GM23338 (cell line): ENCODE data around the gene PP2D1. TPM values are rescaled to one million over a fixed set of nuclear protein-coding genes. Genes with fewer than 3 reads are reported as not detected.

Experiments used
- ATAC-seq: fragments of 200-7000 bp; cut with Tn5 transposase; 3 replicates; pipeline ENCODE4 v1.9.1; 2020
- DNase-seq: peaks from one replicate; pipeline ENCODE4 v3.0.0-alpha.2; 2015; ENCODE audit warnings: low spot score
- H2AFZ ChIP-seq: fragments of 200-600 bp; sonication (generic); 2 replicates; pipeline ENCODE4 v1.8.0; 2016; ENCODE audit warnings: antibody characterized with exemption, mild to moderate bottlenecking, moderate library complexity
- H3F3A ChIP-seq: fragments of 200-600 bp; sonication (generic); replicated peaks from 2 replicates; pipeline ENCODE4 v1.8.0; 2017; ENCODE audit warnings: antibody characterized with exemption, mixed run types, low read depth
- H3K27ac ChIP-seq: fragments of 200-600 bp; sonication (generic); 2 replicates; pipeline ENCODE4 v1.6.1; 2016; ENCODE audit warnings: low read depth
- H3K27me3 ChIP-seq: fragments of 200-600 bp; sonication (generic); 2 replicates; pipeline ENCODE4 v1.8.0; 2016; ENCODE audit warnings: mild to moderate bottlenecking, mixed run types, moderate library complexity; ENCODE audit not compliant: insufficient read depth
- H3K36me3 ChIP-seq: fragments of 200-600 bp; sonication (generic); 2 replicates; pipeline ENCODE4 v1.8.0; 2016; ENCODE audit warnings: mild to moderate bottlenecking; ENCODE audit not compliant: insufficient read depth
- H3K4me1 ChIP-seq: fragments of 200-600 bp; sonication (generic); 2 replicates; pipeline ENCODE4 v1.8.0; 2016; ENCODE audit warnings: mild to moderate bottlenecking, moderate library complexity; ENCODE audit not compliant: insufficient read depth
- H3K4me2 ChIP-seq: fragments of 200-600 bp; sonication (generic); 2 replicates; pipeline ENCODE4 v1.7.1; 2017; ENCODE audit warnings: mixed run types
- H3K4me3 ChIP-seq: fragments of 200-600 bp; sonication (generic); 2 replicates; pipeline ENCODE4 v1.6.1; 2016; ENCODE audit warnings: mixed run types
- H3K79me2 ChIP-seq: fragments of 200-600 bp; sonication (generic); replicated peaks from 2 replicates; pipeline ENCODE4 v1.8.0; 2017; ENCODE audit warnings: mild to moderate bottlenecking; ENCODE audit not compliant: insufficient read depth
- H3K9me2 ChIP-seq: fragments of 200-600 bp; sonication (generic); 2 replicates; pipeline ENCODE4 v1.8.0; 2017; ENCODE audit not compliant: insufficient read depth
- H4K20me1 ChIP-seq: fragments of 200-600 bp; sonication (generic); replicated peaks from 2 replicates; pipeline ENCODE4 v1.8.0; 2017; ENCODE audit warnings: mild to moderate bottlenecking; ENCODE audit not compliant: insufficient read depth
- H3K27ac Mint-ChIP-seq: 2 replicates; pipeline ENCODE4 v1.8.0; 2020; ENCODE audit warnings: inconsistent platforms, mild to moderate bottlenecking, moderate library complexity, mixed read lengths
- H3K27me3 Mint-ChIP-seq: 3 replicates; pipeline ENCODE4 v1.8.0; 2022; ENCODE audit warnings: low read depth, mild to moderate bottlenecking, moderate library complexity, mixed read lengths, inconsistent platforms; ENCODE audit not compliant: insufficient read depth, poor library complexity
- H3K36me3 Mint-ChIP-seq: 3 replicates; pipeline ENCODE4 v1.8.0; 2021; ENCODE audit warnings: low read depth, mild to moderate bottlenecking, inconsistent platforms, moderate library complexity, mixed read lengths
- H3K4me1 Mint-ChIP-seq: 3 replicates; pipeline ENCODE4 v1.8.0; 2020; ENCODE audit warnings: mild to moderate bottlenecking, inconsistent platforms, mixed read lengths
- H3K4me3 Mint-ChIP-seq: 3 replicates; pipeline ENCODE4 v1.8.0; 2021; ENCODE audit warnings: moderate library complexity, mild to moderate bottlenecking, inconsistent platforms, mixed read lengths
- H3K9me3 Mint-ChIP-seq: 3 replicates; pipeline ENCODE4 v1.8.0; 2020; ENCODE audit warnings: moderate library complexity, mild to moderate bottlenecking, inconsistent platforms, mixed read lengths
- CREB1 ChIP-seq: fragments of 250-450 bp; sonication (Bioruptor Pico); IDR thresholded peaks from 2 replicates; pipeline ENCODE4 v1.5.0; 2020; ENCODE audit warnings: low read depth, mild to moderate bottlenecking, moderate library complexity
- EZH2 ChIP-seq: fragments of 200-600 bp; sonication (generic); IDR thresholded peaks from one replicate; pipeline ENCODE4 v1.8.0; 2017; ENCODE audit warnings: antibody characterized with exemption, mild to moderate bottlenecking, low read depth; ENCODE audit not compliant: unreplicated experiment
- NANOG ChIP-seq: IDR thresholded peaks from 2 replicates; pipeline ENCODE4 v1.6.1; 2016; ENCODE audit warnings: antibody characterized with exemption, borderline replicate concordance
- POLR2AphosphoS5 ChIP-seq: IDR thresholded peaks from 2 replicates; pipeline ENCODE4 v1.6.1; 2016; ENCODE audit warnings: antibody characterized with exemption, low read depth
- STAT1 ChIP-seq: IDR thresholded peaks from one replicate; pipeline ENCODE4 v1.6.1; 2016; ENCODE audit warnings: antibody characterized with exemption; ENCODE audit not compliant: unreplicated experiment
- ZNF331 ChIP-seq: fragments of 250-450 bp; sonication (Bioruptor Pico); IDR thresholded peaks from 2 replicates; pipeline ENCODE4 v1.5.0; 2020; ENCODE audit warnings: low read depth, mild to moderate bottlenecking, moderate library complexity
- polyA plus RNA-seq: library from polyadenylated mRNA; unstranded; fragments of >200 nt; fragmentation: Nextera tagmentation; extraction: Ambion mirVana; gene quantifications from 2 replicates; pipeline ENCODE4 v1.2.1, GENCODE V29; 2016
- total RNA-seq: library from RNA; depleted of rRNA; stranded (reverse); fragments of >200 nt; shearing (Covaris generic); gene quantifications from 2 replicates; pipeline ENCODE4 v1.2.3, GENCODE V29; 2014
- TF ChIP-seq, protein P1 (sequence below), 2 experiments: fragments of 200-600 bp in 1 of 2; sonication (generic) in 1 of 2; conservative IDR thresholded peaks; 2 replicates each; pipeline versions ENCODE4 v1.5.1 to v1.6.1; 2016 to 2017; ENCODE audit warnings: antibody characterized with exemption in 2 of 2, low read depth in 2 of 2, mild to moderate bottlenecking in 2 of 2, moderate library complexity in 1 of 2
- TF ChIP-seq, protein P2 (sequence below): fragments of 250-450 bp; sonication (Bioruptor Pico); IDR thresholded peaks from 2 replicates; pipeline ENCODE4 v1.5.0; 2020; ENCODE audit warnings: mild to moderate bottlenecking, moderate library complexity
- TF ChIP-seq, protein P3 (sequence below): IDR thresholded peaks from one replicate; pipeline ENCODE4 v1.6.1; 2018; ENCODE audit warnings: antibody characterized with exemption; ENCODE audit not compliant: unreplicated experiment

The PP2D1 gene
- total and polyA plus RNA-seq, 2 experiments from 2014 or later = 0.40 TPM; not detected in 1

DNA sequence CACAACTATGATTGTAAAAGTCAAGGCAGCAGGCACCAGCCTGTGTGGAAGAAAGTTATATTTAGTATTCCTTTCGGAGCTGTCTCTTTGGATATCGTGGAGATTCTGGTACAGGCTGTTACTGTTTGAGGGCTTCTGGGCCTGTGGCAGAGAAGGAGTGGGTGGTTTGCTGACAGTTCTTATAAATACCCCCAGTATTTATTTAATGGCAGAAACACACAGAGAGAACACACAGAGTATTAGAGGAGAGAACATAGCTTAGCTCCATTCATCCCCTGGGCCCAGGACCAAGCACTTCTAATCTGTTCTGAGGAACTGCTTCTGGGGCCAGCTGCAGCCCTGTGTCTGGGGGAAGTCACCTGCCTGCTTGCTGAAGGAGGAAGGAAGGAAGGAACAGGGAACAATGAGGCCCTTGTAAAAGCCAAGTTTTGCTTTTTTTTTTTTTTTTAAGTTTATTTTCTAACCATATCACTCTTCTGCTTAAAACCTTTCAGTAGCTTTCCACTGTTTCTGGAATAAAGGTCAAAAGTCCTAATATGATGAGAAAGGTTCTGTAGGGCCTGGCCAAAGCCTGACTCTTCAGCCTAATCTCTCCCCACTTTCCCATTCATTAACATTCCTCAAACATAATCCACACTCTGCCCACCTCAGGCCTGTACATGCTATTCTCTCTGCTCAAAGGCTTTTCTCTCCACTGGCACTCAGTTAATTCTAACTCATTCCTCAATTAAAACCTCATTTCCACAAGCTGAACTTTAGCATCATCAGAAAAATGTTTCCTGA, 11.8 kb upstream of the PP2D1 start (continued):
- TF ChIP-seq ZNF331 (CRISPR knock-in tag) = no peak

DNA sequence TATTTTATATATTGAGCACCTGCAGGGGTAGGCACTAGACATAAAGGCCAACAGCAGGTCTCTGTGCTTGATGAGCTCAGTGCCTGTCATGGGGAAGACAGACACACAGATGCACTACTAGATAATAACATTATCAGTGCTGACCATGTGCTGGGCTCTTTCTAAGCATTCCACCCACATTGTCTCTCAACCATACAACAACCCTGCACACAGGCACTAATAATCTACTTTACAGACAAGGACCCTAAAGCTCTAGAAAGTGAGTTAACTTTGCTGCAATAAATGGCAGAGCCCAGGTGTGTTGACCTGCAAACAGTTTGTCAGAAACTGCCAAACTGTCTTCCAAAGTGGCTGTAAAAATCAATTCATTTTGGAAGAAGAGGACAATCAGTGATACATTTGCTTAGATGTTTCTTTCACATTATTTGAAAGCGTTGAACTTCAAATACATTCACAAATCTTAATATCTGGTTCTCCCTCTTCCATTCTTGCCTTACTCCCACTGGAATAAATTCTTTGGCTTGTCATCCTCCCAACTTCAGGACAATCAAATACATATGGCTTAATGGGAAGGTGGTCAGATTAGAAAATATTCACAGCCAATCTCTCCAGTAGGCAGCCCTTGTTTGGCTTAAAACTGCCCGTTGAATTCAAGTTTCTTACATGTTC, 11.0 kb upstream of the PP2D1 start:
- Histone ChIP-seq H3F3A (no peaks in the 10 kb centered on the region), H2AFZ (peak overlapping the region; percentile 91), H3K27me3 (no peaks in the 10 kb centered on the region), H3K27ac (no peak overlapping the region), H3K4me2 (no peak overlapping the region), H3K79me2 (no peaks in the 10 kb centered on the region), H3K36me3 (no peaks in the 10 kb centered on the region), H3K4me1 (no peaks in the 10 kb centered on the region), H3K4me3 (no peak overlapping the region), H3K9me2 (no peaks in the 10 kb centered on the region), H4K20me1 (no peaks in the 10 kb centered on the region)
- H3K4me1 Mint-ChIP-seq = peaks cover 2% of the 10 kb centered on the region; the same call in 1 of the 3 replicates
- no peak overlapping the region for H3K4me3 Mint-ChIP-seq
- H3K27me3 Mint-ChIP-seq = no peaks in the 10 kb centered on the region
- ATAC-seq (no peak), DNase-seq (no peak)
- no peaks in the 10 kb centered on the region for H3K9me3 Mint-ChIP-seq
- no peak overlapping the region for H3K27ac Mint-ChIP-seq
- no peaks in the 10 kb centered on the region for H3K36me3 Mint-ChIP-seq
- no peak for TF ChIP-seq CREB1 (CRISPR knock-in tag)
- TF ChIP-seq, protein P1, sequence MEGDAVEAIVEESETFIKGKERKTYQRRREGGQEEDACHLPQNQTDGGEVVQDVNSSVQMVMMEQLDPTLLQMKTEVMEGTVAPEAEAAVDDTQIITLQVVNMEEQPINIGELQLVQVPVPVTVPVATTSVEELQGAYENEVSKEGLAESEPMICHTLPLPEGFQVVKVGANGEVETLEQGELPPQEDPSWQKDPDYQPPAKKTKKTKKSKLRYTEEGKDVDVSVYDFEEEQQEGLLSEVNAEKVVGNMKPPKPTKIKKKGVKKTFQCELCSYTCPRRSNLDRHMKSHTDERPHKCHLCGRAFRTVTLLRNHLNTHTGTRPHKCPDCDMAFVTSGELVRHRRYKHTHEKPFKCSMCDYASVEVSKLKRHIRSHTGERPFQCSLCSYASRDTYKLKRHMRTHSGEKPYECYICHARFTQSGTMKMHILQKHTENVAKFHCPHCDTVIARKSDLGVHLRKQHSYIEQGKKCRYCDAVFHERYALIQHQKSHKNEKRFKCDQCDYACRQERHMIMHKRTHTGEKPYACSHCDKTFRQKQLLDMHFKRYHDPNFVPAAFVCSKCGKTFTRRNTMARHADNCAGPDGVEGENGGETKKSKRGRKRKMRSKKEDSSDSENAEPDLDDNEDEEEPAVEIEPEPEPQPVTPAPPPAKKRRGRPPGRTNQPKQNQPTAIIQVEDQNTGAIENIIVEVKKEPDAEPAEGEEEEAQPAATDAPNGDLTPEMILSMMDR (conservative IDR thresholded peaks at IDR 0.05; ENCODE audit: low read depth in 2 of 2) = no peak
- no peak for TF ChIP-seq STAT1
- TF ChIP-seq EZH2 = no peak
- TF ChIP-seq NANOG = no peak
- TF ChIP-seq, protein P2, sequence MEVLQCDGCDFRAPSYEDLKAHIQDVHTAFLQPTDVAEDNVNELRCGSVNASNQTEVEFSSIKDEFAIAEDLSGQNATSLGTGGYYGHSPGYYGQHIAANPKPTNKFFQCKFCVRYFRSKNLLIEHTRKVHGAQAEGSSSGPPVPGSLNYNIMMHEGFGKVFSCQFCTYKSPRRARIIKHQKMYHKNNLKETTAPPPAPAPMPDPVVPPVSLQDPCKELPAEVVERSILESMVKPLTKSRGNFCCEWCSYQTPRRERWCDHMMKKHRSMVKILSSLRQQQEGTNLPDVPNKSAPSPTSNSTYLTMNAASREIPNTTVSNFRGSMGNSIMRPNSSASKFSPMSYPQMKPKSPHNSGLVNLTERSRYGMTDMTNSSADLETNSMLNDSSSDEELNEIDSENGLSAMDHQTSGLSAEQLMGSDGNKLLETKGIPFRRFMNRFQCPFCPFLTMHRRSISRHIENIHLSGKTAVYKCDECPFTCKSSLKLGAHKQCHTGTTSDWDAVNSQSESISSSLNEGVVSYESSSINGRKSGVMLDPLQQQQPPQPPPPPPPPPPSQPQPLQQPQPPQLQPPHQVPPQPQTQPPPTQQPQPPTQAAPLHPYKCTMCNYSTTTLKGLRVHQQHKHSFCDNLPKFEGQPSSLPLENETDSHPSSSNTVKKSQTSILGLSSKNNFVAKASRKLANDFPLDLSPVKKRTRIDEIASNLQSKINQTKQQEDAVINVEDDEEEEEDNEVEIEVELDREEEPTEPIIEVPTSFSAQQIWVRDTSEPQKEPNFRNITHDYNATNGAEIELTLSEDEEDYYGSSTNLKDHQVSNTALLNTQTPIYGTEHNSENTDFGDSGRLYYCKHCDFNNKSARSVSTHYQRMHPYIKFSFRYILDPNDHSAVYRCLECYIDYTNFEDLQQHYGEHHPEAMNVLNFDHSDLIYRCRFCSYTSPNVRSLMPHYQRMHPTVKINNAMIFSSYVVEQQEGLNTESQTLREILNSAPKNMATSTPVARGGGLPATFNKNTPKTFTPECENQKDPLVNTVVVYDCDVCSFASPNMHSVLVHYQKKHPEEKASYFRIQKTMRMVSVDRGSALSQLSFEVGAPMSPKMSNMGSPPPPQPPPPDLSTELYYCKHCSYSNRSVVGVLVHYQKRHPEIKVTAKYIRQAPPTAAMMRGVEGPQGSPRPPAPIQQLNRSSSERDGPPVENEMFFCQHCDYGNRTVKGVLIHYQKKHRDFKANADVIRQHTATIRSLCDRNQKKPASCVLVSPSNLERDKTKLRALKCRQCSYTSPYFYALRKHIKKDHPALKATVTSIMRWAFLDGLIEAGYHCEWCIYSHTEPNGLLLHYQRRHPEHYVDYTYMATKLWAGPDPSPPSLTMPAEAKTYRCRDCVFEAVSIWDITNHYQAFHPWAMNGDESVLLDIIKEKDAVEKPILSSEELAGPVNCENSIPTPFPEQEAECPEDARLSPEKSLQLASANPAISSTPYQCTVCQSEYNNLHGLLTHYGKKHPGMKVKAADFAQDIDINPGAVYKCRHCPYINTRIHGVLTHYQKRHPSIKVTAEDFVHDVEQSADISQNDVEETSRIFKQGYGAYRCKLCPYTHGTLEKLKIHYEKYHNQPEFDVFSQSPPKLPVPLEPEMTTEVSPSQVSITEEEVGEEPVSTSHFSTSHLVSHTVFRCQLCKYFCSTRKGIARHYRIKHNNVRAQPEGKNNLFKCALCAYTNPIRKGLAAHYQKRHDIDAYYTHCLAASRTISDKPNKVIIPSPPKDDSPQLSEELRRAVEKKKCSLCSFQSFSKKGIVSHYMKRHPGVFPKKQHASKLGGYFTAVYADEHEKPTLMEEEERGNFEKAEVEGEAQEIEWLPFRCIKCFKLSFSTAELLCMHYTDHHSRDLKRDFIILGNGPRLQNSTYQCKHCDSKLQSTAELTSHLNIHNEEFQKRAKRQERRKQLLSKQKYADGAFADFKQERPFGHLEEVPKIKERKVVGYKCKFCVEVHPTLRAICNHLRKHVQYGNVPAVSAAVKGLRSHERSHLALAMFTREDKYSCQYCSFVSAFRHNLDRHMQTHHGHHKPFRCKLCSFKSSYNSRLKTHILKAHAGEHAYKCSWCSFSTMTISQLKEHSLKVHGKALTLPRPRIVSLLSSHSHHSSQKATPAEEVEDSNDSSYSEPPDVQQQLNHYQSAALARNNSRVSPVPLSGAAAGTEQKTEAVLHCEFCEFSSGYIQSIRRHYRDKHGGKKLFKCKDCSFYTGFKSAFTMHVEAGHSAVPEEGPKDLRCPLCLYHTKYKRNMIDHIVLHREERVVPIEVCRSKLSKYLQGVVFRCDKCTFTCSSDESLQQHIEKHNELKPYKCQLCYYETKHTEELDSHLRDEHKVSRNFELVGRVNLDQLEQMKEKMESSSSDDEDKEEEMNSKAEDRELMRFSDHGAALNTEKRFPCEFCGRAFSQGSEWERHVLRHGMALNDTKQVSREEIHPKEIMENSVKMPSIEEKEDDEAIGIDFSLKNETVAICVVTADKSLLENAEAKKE (CRISPR knock-in tag) = no peak
- no peak for TF ChIP-seq POLR2AphosphoS5
- TF ChIP-seq, protein P3, sequence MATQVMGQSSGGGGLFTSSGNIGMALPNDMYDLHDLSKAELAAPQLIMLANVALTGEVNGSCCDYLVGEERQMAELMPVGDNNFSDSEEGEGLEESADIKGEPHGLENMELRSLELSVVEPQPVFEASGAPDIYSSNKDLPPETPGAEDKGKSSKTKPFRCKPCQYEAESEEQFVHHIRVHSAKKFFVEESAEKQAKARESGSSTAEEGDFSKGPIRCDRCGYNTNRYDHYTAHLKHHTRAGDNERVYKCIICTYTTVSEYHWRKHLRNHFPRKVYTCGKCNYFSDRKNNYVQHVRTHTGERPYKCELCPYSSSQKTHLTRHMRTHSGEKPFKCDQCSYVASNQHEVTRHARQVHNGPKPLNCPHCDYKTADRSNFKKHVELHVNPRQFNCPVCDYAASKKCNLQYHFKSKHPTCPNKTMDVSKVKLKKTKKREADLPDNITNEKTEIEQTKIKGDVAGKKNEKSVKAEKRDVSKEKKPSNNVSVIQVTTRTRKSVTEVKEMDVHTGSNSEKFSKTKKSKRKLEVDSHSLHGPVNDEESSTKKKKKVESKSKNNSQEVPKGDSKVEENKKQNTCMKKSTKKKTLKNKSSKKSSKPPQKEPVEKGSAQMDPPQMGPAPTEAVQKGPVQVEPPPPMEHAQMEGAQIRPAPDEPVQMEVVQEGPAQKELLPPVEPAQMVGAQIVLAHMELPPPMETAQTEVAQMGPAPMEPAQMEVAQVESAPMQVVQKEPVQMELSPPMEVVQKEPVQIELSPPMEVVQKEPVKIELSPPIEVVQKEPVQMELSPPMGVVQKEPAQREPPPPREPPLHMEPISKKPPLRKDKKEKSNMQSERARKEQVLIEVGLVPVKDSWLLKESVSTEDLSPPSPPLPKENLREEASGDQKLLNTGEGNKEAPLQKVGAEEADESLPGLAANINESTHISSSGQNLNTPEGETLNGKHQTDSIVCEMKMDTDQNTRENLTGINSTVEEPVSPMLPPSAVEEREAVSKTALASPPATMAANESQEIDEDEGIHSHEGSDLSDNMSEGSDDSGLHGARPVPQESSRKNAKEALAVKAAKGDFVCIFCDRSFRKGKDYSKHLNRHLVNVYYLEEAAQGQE = no peak
